IPS-15b (cell line): ENCODE measurements around the gene KLF16.

ENCODE experiments used
- H3K27me3 ChIP-seq: one replicate; pipeline ENCODE4 v1.6.1; 2013; ENCODE audit warnings: low read length; ENCODE audit not compliant: control insufficient read depth, insufficient read depth
- H3K36me3 ChIP-seq: one replicate; pipeline ENCODE4 v1.6.1; 2013; ENCODE audit warnings: low read length; ENCODE audit not compliant: control insufficient read depth, insufficient read depth
- H3K4me1 ChIP-seq: one replicate; pipeline ENCODE4 v1.6.1; 2013; ENCODE audit warnings: mild to moderate bottlenecking, low read length; ENCODE audit not compliant: control insufficient read depth, insufficient read depth
- H3K4me3 ChIP-seq: one replicate; pipeline ENCODE4 v1.5.1; 2013; ENCODE audit warnings: low read depth, low read length
- H3K9ac ChIP-seq: one replicate; pipeline ENCODE4 v1.6.1; 2013; ENCODE audit warnings: low read depth, mild to moderate bottlenecking, low read length
- H3K9me3 ChIP-seq: one replicate; pipeline ENCODE4 v1.6.1; 2013; ENCODE audit warnings: mild to moderate bottlenecking, low read length; ENCODE audit not compliant: control insufficient read depth, insufficient read depth

The KLF16 gene

GRCh38 chr19:1828279-1829238, 34.8 kb downstream of the KLF16 start:
- peaks cover 24% of the 10 kb centered on the region for H3K36me3 ChIP-seq
- H3K9ac ChIP-seq = no peak overlapping the region
- H3K9me3 ChIP-seq = no peaks in the 10 kb centered on the region
- no peaks in the 10 kb centered on the region for H3K4me1 ChIP-seq
- H3K4me3 ChIP-seq = no peak overlapping the region
- H3K27me3 ChIP-seq = no peaks in the 10 kb centered on the region

GRCh38 chr19:1827566-1828278, 35.7 kb downstream of the KLF16 start:
- Histone ChIP-seq H3K9ac (no peak overlapping the region), H3K36me3 (peaks cover 28% of the 10 kb centered on the region), H3K9me3 (no peaks in the 10 kb centered on the region), H3K4me3 (no peak overlapping the region), H3K4me1 (no peaks in the 10 kb centered on the region), H3K27me3 (no peaks in the 10 kb centered on the region)

- Histone ChIP-seq H3K4me3 (peak overlapping the region; percentile 8), H3K36me3 (peaks cover 32% of the 10 kb centered on the region), H3K9me3 (no peaks in the 10 kb centered on the region), H3K4me1 (no peaks in the 10 kb centered on the region), H3K27me3 (no peaks in the 10 kb centered on the region), H3K9ac (peak overlapping the region; percentile 24)
Measured at GRCh38 chr19:1826557-1827521, 36.5 kb downstream of the KLF16 start.

GRCh38 chr19:1825909-1826556, 37.3 kb downstream of the KLF16 start:
- Histone ChIP-seq H3K36me3 (peaks cover 35% of the 10 kb centered on the region), H3K4me3 (peak overlapping the region; percentile 8), H3K4me1 (no peaks in the 10 kb centered on the region), H3K9ac (no peak overlapping the region), H3K27me3 (no peaks in the 10 kb centered on the region), H3K9me3 (no peaks in the 10 kb centered on the region)

GRCh38 chr19:1824252-1824622, 39.1 kb downstream of the KLF16 start:
- H3K9ac ChIP-seq = no peak overlapping the region
- no peaks in the 10 kb centered on the region for H3K4me1 ChIP-seq
- H3K36me3 ChIP-seq = peaks cover 45% of the 10 kb centered on the region

GRCh38 chr19:1823539-1824251, 39.7 kb downstream of the KLF16 start:
- Histone ChIP-seq H3K4me3 (no peak overlapping the region), H3K4me1 (no peaks in the 10 kb centered on the region), H3K36me3 (peaks cover 45% of the 10 kb centered on the region), H3K27me3 (no peaks in the 10 kb centered on the region), H3K9ac (no peak overlapping the region), H3K9me3 (no peaks in the 10 kb centered on the region)

More at GRCh38 chr19:1824252-1824622, 39.1 kb downstream of the KLF16 start:
- Histone ChIP-seq H3K9me3 (no peaks in the 10 kb centered on the region), H3K27me3 (no peaks in the 10 kb centered on the region), H3K4me3 (no peak overlapping the region)

GRCh38 chr19:1823020-1823419, 40.4 kb downstream of the KLF16 start:
- H3K9ac ChIP-seq = no peak overlapping the region
- no peaks in the 10 kb centered on the region for H3K4me1 ChIP-seq
- no peaks in the 10 kb centered on the region for H3K9me3 ChIP-seq
- H3K4me3 ChIP-seq = no peak overlapping the region
- peaks cover 48% of the 10 kb centered on the region for H3K36me3 ChIP-seq
- no peaks in the 10 kb centered on the region for H3K27me3 ChIP-seq

GRCh38 chr19:1822210-1822609, 41.2 kb downstream of the KLF16 start:
- H3K4me3 ChIP-seq = no peak overlapping the region
- H3K27me3 ChIP-seq = no peaks in the 10 kb centered on the region
- H3K9me3 ChIP-seq = no peaks in the 10 kb centered on the region
- no peak overlapping the region for H3K9ac ChIP-seq
- peaks cover 52% of the 10 kb centered on the region for H3K36me3 ChIP-seq
- no peaks in the 10 kb centered on the region for H3K4me1 ChIP-seq

GRCh38 chr19:1819341-1820255, 43.8 kb downstream of the KLF16 start:
- peaks cover 61% of the 10 kb centered on the region for H3K36me3 ChIP-seq
- H3K4me1 ChIP-seq = no peaks in the 10 kb centered on the region
- H3K9me3 ChIP-seq = no peaks in the 10 kb centered on the region
- H3K4me3 ChIP-seq = no peak overlapping the region
- no peaks in the 10 kb centered on the region for H3K27me3 ChIP-seq
- H3K9ac ChIP-seq = no peak overlapping the region
